Testis (tissue), 3 donors: ENCODE data around the gene KLF15. TPM values are rescaled to one million over a fixed set of nuclear protein-coding genes. Genes with fewer than 3 reads are reported as not detected.

Experiments
- DNase-seq: peaks from one replicate; pipeline ENCODE4 v3.0.0-alpha.2; 2019
- H3K27ac ChIP-seq, 2 donors: fragments of 200-600 bp; sonication (generic); one replicate each; pipeline ENCODE4 v1.5.1; 2019
- H3K27me3 ChIP-seq: fragments of 200-600 bp; sonication (generic); one replicate; pipeline ENCODE4 v1.5.1; 2019
- H3K36me3 ChIP-seq: fragments of 200-600 bp; sonication (generic); one replicate; pipeline ENCODE4 v1.5.1; 2017; ENCODE audit warnings: low read depth; ENCODE audit errors: missing control alignments
- H3K4me1 ChIP-seq: fragments of 200-600 bp; sonication (generic); one replicate; pipeline ENCODE4 v1.5.1; 2019
- H3K4me3 ChIP-seq, 2 donors: fragments of 200-600 bp; sonication (generic); one replicate each; pipeline ENCODE4 v1.5.1; 2017 to 2019
- H3K9me3 ChIP-seq: fragments of 200-600 bp; sonication (generic); one replicate; pipeline ENCODE4 v1.5.1; 2017
- CTCF ChIP-seq, 3 experiments: fragments of 450-650 bp in 2 of 3; fragments of 200-600 bp in 1 of 3; sonication (generic) in 1 of 3; IDR thresholded peaks; one replicate each; pipeline ENCODE4 v1.5.1; 2016 to 2019; ENCODE audit warnings: antibody characterized with exemption in 3 of 3, mild to moderate bottlenecking in 2 of 3, moderate library complexity in 1 of 3
- POLR2A ChIP-seq: fragments of 450-650 bp; IDR thresholded peaks from one replicate; pipeline ENCODE4 v1.6.1; 2017; ENCODE audit warnings: antibody characterized with exemption, mild to moderate bottlenecking, moderate library complexity
- WGBS, 2 donors: methylation state at CpG; one replicate each; pipeline ENCODE4 v1.1.5; 2018; 5-methylcytosine and 5-hydroxymethylcytosine counted together
- intact Hi-C: fragments of 100-400 bp; cut with DNase I; formaldehyde crosslinking; loops from one replicate; pipeline ENCODE4 v1.15.1; 2023; ENCODE audit warnings: low total_unique reads
- polyA plus RNA-seq: library from polyadenylated mRNA; stranded (reverse); fragments of 350-450 nt; fragmentation: Illumina TruSeq; extraction: RNeasy Lipid Tissue Mini Kit (QIAGEN cat#74804); gene quantifications from one replicate; pipeline ENCODE4 v1.2.3, GENCODE V29; 2014; ENCODE audit warnings: low read depth, low replicate concordance; ENCODE audit not compliant: insufficient read depth
- total RNA-seq, 2 donors: library from RNA; depleted of rRNA; stranded (reverse); fragments of >200 nt; gene quantifications; one replicate each; pipeline ENCODE4 v1.2.3, GENCODE V29; 2016

The KLF15 gene
- total and polyA plus RNA-seq, 3 donors from 2014 or later, result 8.5 to 36.1 (median 32.0) TPM

GRCh38 chr3:126370606-126371005, 13.4 kb upstream of the KLF15 start:
- H3K4me1 ChIP-seq, result peaks cover 12% of the 10 kb centered on the region
- 90 to 91% methylated on average over 5 to 7 of the region's 7 CpGs for WGBS, 2 donors
- no peak overlapping the region for H3K4me3 ChIP-seq
- no peaks in the 10 kb centered on the region for H3K36me3 ChIP-seq
- TF ChIP-seq CTCF (IDR thresholded peaks at IDR 0.05), result no peak
- TF ChIP-seq POLR2A, result no peak
- no peak for DNase-seq
- H3K27ac ChIP-seq, result no peak overlapping the region
- no peaks in the 10 kb centered on the region for H3K9me3 ChIP-seq
- H3K27me3 ChIP-seq, result no peaks in the 10 kb centered on the region
- intact Hi-C loops, result no loop called here

GRCh38 chr3:126370055-126370454, 12.8 kb upstream of the KLF15 start:
- WGBS, 2 donors, result 63 to 85% methylated on average over 3 to 4 of the region's 4 CpGs
- Histone ChIP-seq H3K27ac (no peak overlapping the region), H3K4me3 (no peak overlapping the region), H3K36me3 (no peaks in the 10 kb centered on the region), H3K9me3 (no peaks in the 10 kb centered on the region), H3K27me3 (no peaks in the 10 kb centered on the region), H3K4me1 (peaks cover 12% of the 10 kb centered on the region)
- intact Hi-C loops, result no loop called here
- DNase-seq, result no peak
- TF ChIP-seq CTCF (IDR thresholded peaks at IDR 0.05) (no peak), POLR2A (no peak)

- WGBS, 2 donors, result 85 to 96% methylated on average over 2 of the region's 2 CpGs
- Histone ChIP-seq H3K4me3 (no peak overlapping the region), H3K9me3 (no peaks in the 10 kb centered on the region), H3K27me3 (no peaks in the 10 kb centered on the region), H3K27ac (no peak overlapping the region), H3K4me1 (peaks cover 15% of the 10 kb centered on the region), H3K36me3 (no peaks in the 10 kb centered on the region)
- intact Hi-C loops, result no loop called here
- no peak for DNase-seq
- no peak for TF ChIP-seq POLR2A
- TF ChIP-seq CTCF (IDR thresholded peaks at IDR 0.05), result no peak
These were observed 12.3 kb upstream of the KLF15 start for GRCh38 chr3:126369490-126369889.

GRCh38 chr3:126367316-126367805, 10.2 kb upstream of the KLF15 start:
- no peak overlapping the region for H3K4me3 ChIP-seq
- peaks cover 11% of the 10 kb centered on the region for H3K4me1 ChIP-seq
- no peaks in the 10 kb centered on the region for H3K9me3 ChIP-seq
- no peak for DNase-seq
- no peaks in the 10 kb centered on the region for H3K27me3 ChIP-seq
- intact Hi-C loops, result no loop called here
- H3K27ac ChIP-seq, result no peak overlapping the region
- H3K36me3 ChIP-seq, result no peaks in the 10 kb centered on the region
- WGBS, 2 donors, result 97% methylated on average over 3 to 6 of the region's 6 CpGs
- TF ChIP-seq POLR2A (no peak), CTCF (IDR thresholded peaks at IDR 0.05) (no peak)
